Activated CD4-positive, alpha-beta memory T cell treated with anti-CD3 and anti-CD28 coated beads, Interleukin-2, amount 10 ng/mL, durations not matched to agents 7 days and 5 days (primary cell): ENCODE data around the gene GPR87. TPM values are rescaled to one million over a fixed set of nuclear protein-coding genes. Genes with fewer than 3 reads are reported as not detected.

Source experiments
- CTCF ChIA-PET: fragments of 350-600 bp; sonication (Branson Sonifier 250); formaldehyde crosslinking; loops from one replicate; lab custom pipeline; 2021; ENCODE audit warnings: antibody characterized with exemption, inconsistent platforms; lab: Charles Lee
- POLR2A ChIA-PET: fragments of 350-600 bp; sonication (Branson Sonifier 250); formaldehyde crosslinking; loops from one replicate; lab custom pipeline; 2021; ENCODE audit warnings: antibody characterized with exemption; lab: Charles Lee
- DNase-seq: peaks from one replicate; pipeline ENCODE4 v3.0.0-alpha.2; 2020
- H3K27ac Mint-ChIP-seq: one replicate; pipeline ENCODE4 v1.8.0; 2021; ENCODE audit warnings: mild to moderate bottlenecking, mixed read lengths
- H3K27me3 Mint-ChIP-seq: one replicate; pipeline ENCODE4 v1.8.0; 2021; ENCODE audit warnings: mixed read lengths
- H3K36me3 Mint-ChIP-seq: one replicate; pipeline ENCODE4 v1.8.0; 2021; ENCODE audit warnings: low read depth, mixed read lengths
- H3K4me1 Mint-ChIP-seq: one replicate; pipeline ENCODE4 v1.8.0; 2021; ENCODE audit warnings: mixed read lengths
- H3K4me3 Mint-ChIP-seq: one replicate; pipeline ENCODE4 v1.8.0; 2021; ENCODE audit warnings: mild to moderate bottlenecking, mixed read lengths
- H3K9me3 Mint-ChIP-seq: one replicate; pipeline ENCODE4 v1.8.0; 2021; ENCODE audit warnings: mixed read lengths
- total RNA-seq, 2 experiments: library from RNA; stranded (reverse); gene quantifications; one replicate each; pipeline ENCODE4 v1.2.3, GENCODE V29; 2021

GPR87 gene
- total RNA-seq, 2 experiments from 2014 or later: 0.33 TPM; not detected in 1

DNA sequence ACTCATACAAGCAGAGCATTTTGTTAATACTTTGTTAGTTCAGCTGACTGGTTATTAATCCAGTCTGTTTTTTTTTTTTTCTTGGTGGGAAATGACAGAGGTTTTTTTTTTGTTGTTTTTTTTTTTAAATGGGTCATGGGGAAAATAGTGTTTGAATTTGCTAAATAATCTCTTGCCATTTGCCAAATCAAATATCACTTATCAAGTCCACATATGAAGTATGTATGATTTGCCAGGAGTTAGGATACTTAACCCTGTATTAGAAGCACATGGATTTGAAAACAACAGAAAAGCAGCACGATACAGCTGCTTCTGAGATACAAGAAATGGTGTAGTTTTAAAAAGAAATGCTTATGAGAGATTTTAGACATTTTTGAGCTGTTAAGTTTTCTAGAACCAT, 59.9 kb downstream of the GPR87 start:
- CTCF ChIA-PET: interaction anchor here (0.6 to 1.6 kb wide), 4 partner anchors 9 to 663 kb away, joined by 4 to 5 read pairs (median 4); no protein-coding TSS in a partner anchor
- Mint-ChIP-seq H3K4me1 (no peaks in the 10 kb centered on the region), H3K9me3 (no peaks in the 10 kb centered on the region), H3K27ac (no peak overlapping the region), H3K36me3 (no peaks in the 10 kb centered on the region), H3K4me3 (no peak overlapping the region), H3K27me3 (peaks cover 6% of the 10 kb centered on the region)
- POLR2A ChIA-PET: no interaction called here
- DNase-seq: no peak

DNA sequence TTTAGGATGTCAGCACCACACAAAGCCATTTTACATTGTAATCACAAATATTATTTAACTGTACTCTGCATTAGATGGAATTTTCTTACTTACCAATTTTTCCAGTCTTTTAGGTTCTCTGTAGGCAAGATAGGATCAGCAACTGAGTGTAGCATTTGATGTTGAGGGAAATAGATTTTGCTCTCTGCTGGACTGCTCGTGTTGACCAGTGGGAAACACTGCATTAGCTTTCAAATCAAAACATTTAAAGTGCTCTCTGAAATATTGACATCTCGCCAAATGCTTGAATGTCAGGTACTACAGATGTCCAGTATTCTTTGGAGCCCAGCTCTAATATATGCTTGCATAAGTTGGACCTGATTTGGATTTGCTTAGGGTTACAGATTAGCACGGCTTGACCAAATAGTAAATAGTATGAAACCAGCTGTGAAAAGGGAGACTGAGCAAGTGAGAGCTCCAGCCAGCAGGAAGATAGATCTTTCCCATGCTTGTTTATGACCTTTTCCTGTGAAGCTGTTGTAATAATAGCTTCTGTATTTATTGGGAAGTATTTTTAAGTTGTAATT, 67.8 kb downstream of the GPR87 start:
- Mint-ChIP-seq H3K36me3 (no peaks in the 10 kb centered on the region), H3K27ac (no peak overlapping the region), H3K27me3 (peaks cover 14% of the 10 kb centered on the region), H3K9me3 (no peaks in the 10 kb centered on the region), H3K4me1 (peaks cover 2% of the 10 kb centered on the region), H3K4me3 (no peak overlapping the region)
- CTCF ChIA-PET: interaction anchor here (2.2 kb wide), 1 partner anchor 14 kb away, joined by 5 read pairs; no protein-coding TSS in a partner anchor
- no peak for DNase-seq
- POLR2A ChIA-PET: interaction anchor here (1.0 kb wide), 1 partner anchor 26 kb away, joined by 3 read pairs; no protein-coding TSS in a partner anchor

Other genes starting within 250 kb of the GPR87 start
- gene MED12L, start 231.2 kb downstream of the GPR87 start, total RNA-seq: 1 to 10 TPM; 1.6 TPM
- 100 to 1,000 TPM; 204 to 222 TPM for gene GPR171, start 113.6 kb downstream of the GPR87 start, total RNA-seq
- 1 to 10 TPM; 1.2 to 1.4 TPM for gene P2RY14, start 38.3 kb downstream of the GPR87 start, total RNA-seq
- gene P2RY13, start 12.7 kb upstream of the GPR87 start, total RNA-seq: not detected
- not detected for gene P2RY12, start 67.9 kb upstream of the GPR87 start, total RNA-seq
- gene IGSF10, start 144.2 kb upstream of the GPR87 start, total RNA-seq: not detected